NB4 (cell line): Measurements from ENCODE around the gene TNFSF13B.

Source experiments
- DNase-seq: peaks from one replicate; pipeline ENCODE4 v3.0.0; 2010; ENCODE audit warnings: low read depth
- H3K4me3 ChIP-seq: one replicate; pipeline ENCODE4 v1.5.1; 2011; ENCODE audit warnings: mild to moderate bottlenecking, low read depth, low read length, moderate library complexity
- CTCF ChIP-seq: IDR thresholded peaks from one replicate; pipeline ENCODE4 v1.5.1; 2012; ENCODE audit warnings: low read depth, low read length
- MAX ChIP-seq: IDR thresholded peaks from 2 replicates; pipeline ENCODE4 v1.6.1; 2011; ENCODE audit warnings: low read depth, low read length
- MYC ChIP-seq: IDR thresholded peaks from 2 replicates; pipeline ENCODE4 v1.6.1; 2011; ENCODE audit warnings: low read depth, low read length
- POLR2A ChIP-seq: IDR thresholded peaks from 2 replicates; pipeline ENCODE4 v1.6.1; 2011; ENCODE audit warnings: mild to moderate bottlenecking; ENCODE audit not compliant: insufficient read length; ENCODE audit errors: extremely low read depth

The TNFSF13B gene

GRCh38 chr13:108269601-108270328 lies at the start of gene TNFSF13B:
TNFSF13B (plus strand) TSS chr13:108269718; CDS start chr13:108269896, 178 bp downstream.
- H3K4me3 ChIP-seq: peak within 1 kb of the TSS; percentile 77
- TF ChIP-seq MAX (peak; percentile 34; the same call in 1 of the 2 replicates), POLR2A (no peak), CTCF (no peak), MYC (peak; percentile 36; the same call in 1 of the 2 replicates)
- DNase-seq: peak; percentile 89

GRCh38 chr13:108220041-108220440 lies 49.5 kb upstream of the TNFSF13B start:
- no peak overlapping the region for H3K4me3 ChIP-seq
- DNase-seq: peak; percentile 17
- no peak for TF ChIP-seq POLR2A
- no peak for TF ChIP-seq MAX
- no peak for TF ChIP-seq MYC
- TF ChIP-seq CTCF: no peak

- TF ChIP-seq MAX (no peak), POLR2A (no peak), CTCF (no peak), MYC (no peak)
- H3K4me3 ChIP-seq: no peak overlapping the region
- DNase-seq: no peak
Measured at GRCh38 chr13:108223687-108224503, 45.6 kb upstream of the TNFSF13B start.

- TF ChIP-seq POLR2A: no peak
- TF ChIP-seq MYC: no peak
- no peak for TF ChIP-seq CTCF
- no peak for TF ChIP-seq MAX
- no peak overlapping the region for H3K4me3 ChIP-seq
- DNase-seq: peak; percentile 37
Measured at GRCh38 chr13:108225440-108225839, 44.1 kb upstream of the TNFSF13B start.

GRCh38 chr13:108226184-108226583 lies 43.3 kb upstream of the TNFSF13B start:
- no peak for TF ChIP-seq POLR2A
- TF ChIP-seq MAX: no peak
- no peak for TF ChIP-seq CTCF
- TF ChIP-seq MYC: no peak
- no peak for DNase-seq
- no peak overlapping the region for H3K4me3 ChIP-seq
